GM12878 (cell line): ENCODE measurements around the gene PDCD7. TPM values are rescaled to one million over a fixed set of nuclear protein-coding genes. Genes with fewer than 3 reads are reported as not detected.

Experiments
- ATAC-seq: fragments of 200-7000 bp; cut with Tn5 transposase; 3 replicates; pipeline ENCODE4 v1.9.1; 2020; ENCODE audit warnings: mild to moderate bottlenecking, moderate library complexity
- BruUV-seq: library from RNA; stranded (reverse); fragments of 400-500 nt; replicated peaks from 2 replicates; lab custom pipeline; 2021; lab: Mats Ljungman, UMichigan
- CTCF ChIA-PET: fragments of 300-600 bp; sonication (Branson Sonifier 250); formaldehyde crosslinking; extraction: SDS; loops from one replicate; lab custom pipeline; 2021; ENCODE audit warnings: inconsistent platforms; lab: Yijun Ruan, JAX
- POLR2A ChIA-PET: fragments of 350-600 bp; formaldehyde crosslinking; extraction: SDS; loops from one replicate; lab custom pipeline; 2021; ENCODE audit warnings: inconsistent platforms; lab: Charles Lee
- RAD21 ChIA-PET: fragments of 300-600 bp; sonication (Branson Sonifier 250); formaldehyde crosslinking; loops from one replicate; lab custom pipeline; 2023; ENCODE audit warnings: antibody characterized with exemption; ENCODE audit not compliant: unreplicated experiment; lab: Charles Lee
- SMC1A ChIA-PET: fragments of 300-600 bp; sonication (Branson Sonifier 250); formaldehyde crosslinking; loops from one replicate; lab custom pipeline; 2023; ENCODE audit not compliant: unreplicated experiment, uncharacterized antibody; lab: Charles Lee
- DNase-seq: peaks from one replicate; pipeline ENCODE4 v3.0.0-alpha.2; 2011; ENCODE audit warnings: low read depth, low spot score
- FAIRE-seq: peaks from 3 replicates; lab custom pipeline; 2011; peaks lifted over from hg19 to GRCh38; lab: Jason Lieb, UNC
- H2AFZ ChIP-seq: 2 replicates; pipeline ENCODE4 v1.6.0; 2011; ENCODE audit warnings: low read depth, low read length, control low read depth; ENCODE audit not compliant: control insufficient read depth
- H3K27ac ChIP-seq: 2 replicates; pipeline ENCODE4 v1.5.1; 2011; ENCODE audit warnings: control low read depth; ENCODE audit not compliant: control insufficient read depth, insufficient read depth
- H3K27me3 ChIP-seq, 2 experiments: replicated peaks in 1 of 2; 2 replicates each; pipeline versions ENCODE4 v1.6.0 to v1.6.1; 2011; ENCODE audit warnings: low read length in 1 of 2; ENCODE audit not compliant: control insufficient read depth in 2 of 2, insufficient read depth in 2 of 2
- H3K36me3 ChIP-seq, 2 experiments: 2 replicates each; pipeline ENCODE4 v1.5.1; 2011; ENCODE audit warnings: low read length in 1 of 2; ENCODE audit not compliant: control insufficient read depth in 2 of 2, insufficient read depth in 2 of 2
- H3K4me1 ChIP-seq: 2 replicates; pipeline ENCODE4 v1.6.1; 2011; ENCODE audit warnings: mild to moderate bottlenecking, low read length, moderate library complexity, mixed read lengths; ENCODE audit not compliant: control insufficient read depth, insufficient read depth
- H3K4me2 ChIP-seq: 2 replicates; pipeline ENCODE4 v1.6.0; 2011; ENCODE audit warnings: control low read depth; ENCODE audit not compliant: control insufficient read depth, insufficient read depth
- H3K4me3 ChIP-seq: fragments of 200-600 bp; sonication (generic); 2 replicates; pipeline ENCODE4 v1.5.1; 2016
- H3K79me2 ChIP-seq: 2 replicates; pipeline ENCODE4 v1.6.0; 2011; ENCODE audit warnings: low read length; ENCODE audit not compliant: control insufficient read depth, insufficient read depth
- H3K9ac ChIP-seq: 2 replicates; pipeline ENCODE4 v1.8.0; 2011; ENCODE audit warnings: low read length, control low read depth, mixed read lengths; ENCODE audit not compliant: control insufficient read depth, insufficient read depth
- H3K9me3 ChIP-seq: replicated peaks from 3 replicates; pipeline ENCODE4 v1.5.1; 2011; ENCODE audit warnings: mild to moderate bottlenecking, low read length; ENCODE audit not compliant: control insufficient read depth, insufficient read depth
- H4K20me1 ChIP-seq: 2 replicates; pipeline ENCODE4 v1.6.0; 2011; ENCODE audit not compliant: control insufficient read depth, insufficient read depth
- CBX5 ChIP-seq: sonication (generic); IDR thresholded peaks from 2 replicates; pipeline ENCODE4 v1.6.1; 2016; ENCODE audit warnings: low read depth, moderate library complexity, mild to moderate bottlenecking, inconsistent platforms
- CTCF ChIP-seq, 3 experiments: IDR thresholded peaks in 2 of 3; conservative IDR thresholded peaks in 1 of 3; 2 replicates each; pipeline ENCODE4 v1.5.1; 2011; ENCODE audit warnings: low read depth in 3 of 3, low read length in 3 of 3, mild to moderate bottlenecking in 3 of 3, control low read depth in 2 of 3, moderate library complexity in 2 of 3, inconsistent platforms in 1 of 3, mixed read lengths in 1 of 3; ENCODE audit not compliant: control insufficient read depth in 2 of 3, insufficient read depth in 1 of 3; ENCODE audit errors: extremely low read depth in 1 of 3
- ETV6 ChIP-seq, 2 experiments: fragments of 450-650 bp in 1 of 2; IDR thresholded peaks in 1 of 2; conservative IDR thresholded peaks in 1 of 2; 2 replicates each; pipeline ENCODE4 v1.6.1; 2014; ENCODE audit warnings: antibody characterized with exemption in 1 of 2, borderline replicate concordance in 1 of 2, low read depth in 1 of 2, mild to moderate bottlenecking in 1 of 2, moderate library complexity in 1 of 2
- GATAD2B ChIP-seq: fragments of 450-650 bp; conservative IDR thresholded peaks from 2 replicates; pipeline ENCODE4 v1.6.1; 2017; ENCODE audit warnings: low read depth, mild to moderate bottlenecking, moderate library complexity
- IRF3 ChIP-seq: fragments of 450-650 bp; IDR thresholded peaks from 2 replicates; pipeline ENCODE4 v1.6.1; 2014; ENCODE audit warnings: mild to moderate bottlenecking
- MEF2A ChIP-seq: IDR thresholded peaks from 2 replicates; pipeline ENCODE4 v1.6.1; 2011; ENCODE audit warnings: low read depth, mild to moderate bottlenecking, low read length, moderate library complexity; ENCODE audit not compliant: insufficient read depth
- MTA3 ChIP-seq: IDR thresholded peaks from 2 replicates; pipeline ENCODE4 v1.6.1; 2012; ENCODE audit warnings: low read length, inconsistent platforms, borderline replicate concordance
- MXI1 ChIP-seq: fragments of 150-350 bp; IDR thresholded peaks from 2 replicates; pipeline ENCODE4 v1.6.1; 2011; ENCODE audit warnings: low read depth, mild to moderate bottlenecking, inconsistent platforms, low read length, improper control_type of control experiment
- POLR2AphosphoS5 ChIP-seq: IDR thresholded peaks from 2 replicates; pipeline ENCODE4 v1.6.1; 2011; ENCODE audit warnings: mild to moderate bottlenecking, low read length, inconsistent platforms
- RBBP5 ChIP-seq: fragments of 200-600 bp; sonication (generic); conservative IDR thresholded peaks from 2 replicates; pipeline ENCODE4 v1.6.1; 2016
- RFX5 ChIP-seq: IDR thresholded peaks from 2 replicates; pipeline ENCODE4 v1.6.1; 2011; ENCODE audit warnings: low read depth, low read length, improper control_type of control experiment
- SMAD5 ChIP-seq: IDR thresholded peaks from 2 replicates; pipeline ENCODE4 v1.6.1; 2016; ENCODE audit warnings: antibody characterized with exemption, low read depth
- SUZ12 ChIP-seq: fragments of 200-600 bp; sonication (generic); IDR thresholded peaks from one replicate; pipeline ENCODE4 v1.6.1; 2018; ENCODE audit warnings: antibody characterized with exemption, mild to moderate bottlenecking; ENCODE audit not compliant: unreplicated experiment
- TCF12 ChIP-seq: IDR thresholded peaks from 2 replicates; pipeline ENCODE4 v1.6.1; 2011; ENCODE audit warnings: low read depth, mild to moderate bottlenecking, low read length
- USF2 ChIP-seq: IDR thresholded peaks from 2 replicates; pipeline ENCODE4 v1.6.1; 2011; ENCODE audit warnings: low read depth, low read length, improper control_type of control experiment, borderline replicate concordance
- WGBS: methylation state at CpG from one replicate; pipeline ENCODE4 v1.1.6; 2016; ENCODE audit warnings: low lambda C conversion rate; ENCODE audit not compliant: insufficient replicate concordance, insufficient coverage; ENCODE audit errors: missing lambda C conversion rate; 5-methylcytosine and 5-hydroxymethylcytosine counted together
- in situ Hi-C: fragments of 300-500 bp; cut with MboI; formaldehyde crosslinking; loops from 9 replicates; pipeline ENCODE4 v1.14.3; 2018; ENCODE audit warnings: mixed read lengths
- intact Hi-C: fragments of 100-400 bp; cut with micrococcal nuclease; formaldehyde crosslinking; loops from one replicate; pipeline ENCODE4 v1.14.2; 2022; ENCODE audit not compliant: unreplicated experiment
- polyA plus RNA-seq, 11 experiments: library from polyadenylated mRNA; depleted of rRNA in 4 of 11; unstranded in 6 of 11; stranded (reverse) in 5 of 11; fragments of >200 nt; fragmentation: Nextera tagmentation in 4 of 11; fragmentation: Illumina TruSeq in 1 of 11; extraction: Ambion mirVana in 4 of 11; extraction: Trizol in 1 of 11; gene quantifications; 1 replicate in 1 of 11; 2 replicates in 10 of 11; pipeline versions ENCODE4 v1.2.1 to v1.2.3, GENCODE V29; 2011 to 2016; ENCODE audit warnings: inconsistent platforms in 2 of 11, missing spikeins in 2 of 11, low read depth in 1 of 11
- total RNA-seq, 4 experiments: library from RNA; depleted of rRNA in 3 of 4; stranded (reverse); fragments of >200 nt in 3 of 4; fragmentation: Illumina TruSeq in 1 of 4; extraction: Trizol in 1 of 4; gene quantifications; 2 replicates each; pipeline versions ENCODE4 v1.2.1 to v1.2.3, GENCODE V29; 2013 to 2021
- TF ChIP-seq, protein P1 (sequence below): IDR thresholded peaks from 2 replicates; pipeline ENCODE4 v1.6.1; 2012; ENCODE audit warnings: low read depth, low read length, improper control_type of control experiment

The PDCD7 gene
- total and polyA plus RNA-seq, 10 of the 15 experiments (the other 5 are each of a cell fraction or from before 2014, with no cell fraction given) = 4.2 to 24.2 (median 13.4) TPM

GRCh38 chr15:65175511-65175910, 41.9 kb upstream of the PDCD7 start:
- FAIRE-seq (no peak), ATAC-seq (no peak), DNase-seq (no peak)
- no peaks in the 10 kb centered on the region for H3K27me3 ChIP-seq
- no peak overlapping the region for H3K9ac ChIP-seq
- H3K4me1 ChIP-seq = peaks cover 4% of the 10 kb centered on the region; the same call in 1 of the 2 replicates
- no TSS peak for BruUV-seq
- intact Hi-C loops = no loop called here
- no peak overlapping the region for H3K27ac ChIP-seq
- ChIA-PET SMC1A (no interaction called here), RAD21 (no interaction called here), CTCF (no interaction called here), POLR2A (no interaction called here)
- peaks cover 6% of the 10 kb centered on the region for H3K79me2 ChIP-seq
- TF ChIP-seq ETV6 (conservative IDR thresholded peaks at IDR 0.05 in 1 of 2, IDR thresholded peaks at IDR 0.05 in 1 of 2; ENCODE audit: borderline replicate concordance in 1 of 2, low read depth in 1 of 2) (no peak), POLR2AphosphoS5 (no peak), CTCF (IDR thresholded peaks at IDR 0.05 in 2 of 3, conservative IDR thresholded peaks at IDR 0.05 in 1 of 3; ENCODE audit: control insufficient read depth in 2 of 3, extremely low read depth in 1 of 3, insufficient read depth in 1 of 3, low read depth in 3 of 3, low read length in 3 of 3) (no peak), CBX5 (no peak), MXI1 (no peak), MTA3 (no peak), MEF2A (no peak), SUZ12 (no peak), USF2 (no peak), TCF12 (no peak), RBBP5 (no peak), GATAD2B (no peak), SMAD5 (no peak), RFX5 (no peak), IRF3 (no peak)
- TF ChIP-seq, protein P1, sequence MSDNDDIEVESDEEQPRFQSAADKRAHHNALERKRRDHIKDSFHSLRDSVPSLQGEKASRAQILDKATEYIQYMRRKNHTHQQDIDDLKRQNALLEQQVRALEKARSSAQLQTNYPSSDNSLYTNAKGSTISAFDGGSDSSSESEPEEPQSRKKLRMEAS = no peak
- no peak overlapping the region for H2AFZ ChIP-seq
- 99% methylated on average over 5 of the region's 5 CpGs for WGBS
- H3K4me2 ChIP-seq = no peak overlapping the region
- H3K9me3 ChIP-seq = no peaks in the 10 kb centered on the region
- H3K4me3 ChIP-seq = no peak overlapping the region
- H3K36me3 ChIP-seq = peaks cover 2 to 20% of the 10 kb centered on the region in 2 experiments; a peak in 3 of 4 replicates
- H4K20me1 ChIP-seq = no peaks in the 10 kb centered on the region
- in situ Hi-C loops = no loop called here
